Endothelial cell of umbilical vein (primary cell): Measurements from ENCODE around the gene KCNG3. TPM values are rescaled to one million over a fixed set of nuclear protein-coding genes. Genes with fewer than 3 reads are reported as not detected.
A peak's percentile ranks its signal among the peaks of the same experiment; 100 is the strongest.

Experiments
- BruUV-seq: library from RNA; stranded (reverse); fragments of 400-500 nt; replicated peaks from 2 replicates; lab custom pipeline; 2021; lab: Mats Ljungman, UMichigan
- CTCF ChIA-PET: fragments of 300-600, 350-600 bp; sonication (Branson Sonifier 250); formaldehyde crosslinking; loops from one replicate; lab custom pipeline; 2021; ENCODE audit warnings: antibody characterized with exemption, inconsistent platforms; lab: Charles Lee
- POLR2A ChIA-PET: fragments of 300-600, 350-600 bp; sonication (Branson Sonifier 250); formaldehyde crosslinking; loops from one replicate; lab custom pipeline; 2021; ENCODE audit warnings: antibody characterized with exemption, inconsistent platforms; lab: Charles Lee
- DNase-seq: peaks from one replicate; pipeline ENCODE4 v3.0.0-alpha.2; 2011; ENCODE audit warnings: low read depth, low spot score
- FAIRE-seq: peaks from 2 replicates; lab custom pipeline; 2011; peaks lifted over from hg19 to GRCh38; lab: Jason Lieb, UNC
- H2AFZ ChIP-seq: 2 replicates; pipeline ENCODE4 v1.6.0; 2012; ENCODE audit warnings: low read depth, low read length, control low read depth, inconsistent platforms
- H3K27ac ChIP-seq: 2 replicates; pipeline ENCODE4 v1.5.1; 2011; ENCODE audit warnings: low read depth, mild to moderate bottlenecking, control low read depth, low read length, moderate library complexity; ENCODE audit not compliant: insufficient read depth
- H3K27me3 ChIP-seq, 2 experiments: 2 replicates each; pipeline versions ENCODE4 v1.6.0 to v1.6.1; 2011; ENCODE audit warnings: low read length in 2 of 2, mixed read lengths in 1 of 2; ENCODE audit not compliant: control insufficient read depth in 2 of 2, insufficient read depth in 2 of 2
- H3K36me3 ChIP-seq, 2 experiments: 2 replicates in 1 of 2; 3 replicates in 1 of 2; pipeline ENCODE4 v1.5.1; 2011; ENCODE audit warnings: low read length in 2 of 2, mild to moderate bottlenecking in 1 of 2, moderate library complexity in 1 of 2; ENCODE audit not compliant: control insufficient read depth in 2 of 2, insufficient read depth in 2 of 2; ENCODE audit errors: extremely low read depth in 1 of 2
- H3K4me1 ChIP-seq: 3 replicates; pipeline ENCODE4 v1.5.1; 2011; ENCODE audit warnings: mild to moderate bottlenecking, low read length; ENCODE audit not compliant: control insufficient read depth, insufficient read depth; ENCODE audit errors: extremely low read depth
- H3K4me2 ChIP-seq: 2 replicates; pipeline ENCODE4 v1.6.1; 2011; ENCODE audit warnings: low read length, control low read depth, mixed read lengths; ENCODE audit not compliant: insufficient read depth
- H3K4me3 ChIP-seq, 3 experiments: fragments of 200-600 bp in 1 of 3; sonication (generic), shearing (Covaris generic) in 1 of 3; replicated peaks in 1 of 3; 2 replicates each; pipeline ENCODE4 v1.5.1; 2011 to 2016; ENCODE audit warnings: control low read depth in 3 of 3, low read length in 3 of 3, mild to moderate bottlenecking in 2 of 3, inconsistent platforms in 1 of 3, low read depth in 1 of 3, moderate library complexity in 1 of 3; ENCODE audit not compliant: insufficient read depth in 1 of 3
- H3K79me2 ChIP-seq: 2 replicates; pipeline ENCODE4 v1.6.0; 2012; ENCODE audit warnings: low read length, inconsistent platforms; ENCODE audit not compliant: control insufficient read depth, insufficient read depth
- H3K9ac ChIP-seq: replicated peaks from 2 replicates; pipeline ENCODE3; 2011; ENCODE audit warnings: low read length, control low read depth; ENCODE audit not compliant: insufficient read depth; ENCODE audit errors: extremely low read depth
- H3K9me1 ChIP-seq: replicated peaks from 3 replicates; pipeline ENCODE4 v1.6.0; 2011; ENCODE audit warnings: mild to moderate bottlenecking, low read length; ENCODE audit not compliant: control insufficient read depth, insufficient read depth; ENCODE audit errors: extremely low read depth
- H3K9me3 ChIP-seq: replicated peaks from 2 replicates; pipeline ENCODE4 v1.5.1; 2012; ENCODE audit warnings: low read length, inconsistent platforms; ENCODE audit not compliant: control insufficient read depth, insufficient read depth
- H4K20me1 ChIP-seq: replicated peaks from 2 replicates; pipeline ENCODE3; 2011; ENCODE audit warnings: mild to moderate bottlenecking, low read length; ENCODE audit not compliant: control insufficient read depth, insufficient read depth; ENCODE audit errors: extremely low read depth
- EZH2 ChIP-seq: IDR thresholded peaks from 2 replicates; pipeline ENCODE4 v1.6.1; 2012; ENCODE audit warnings: borderline replicate concordance, low read depth, mild to moderate bottlenecking, moderate library complexity, low read length, inconsistent platforms; ENCODE audit not compliant: severe bottlenecking
- FOS ChIP-seq: IDR thresholded peaks from 2 replicates; pipeline ENCODE4 v1.6.1; 2011; ENCODE audit warnings: mild to moderate bottlenecking, low read length, moderate library complexity, borderline replicate concordance; ENCODE audit not compliant: insufficient read depth
- GATA2 ChIP-seq: IDR thresholded peaks from 2 replicates; pipeline ENCODE4 v1.7.0; 2011; ENCODE audit warnings: low read depth, mild to moderate bottlenecking, moderate library complexity, mixed read lengths, low read length; ENCODE audit not compliant: insufficient read length, insufficient read depth
- JUN ChIP-seq: IDR thresholded peaks from 2 replicates; pipeline ENCODE4 v1.6.1; 2011; ENCODE audit warnings: borderline replicate concordance, low read depth; ENCODE audit not compliant: insufficient read length, insufficient read depth
- MAX ChIP-seq: IDR thresholded peaks from 2 replicates; pipeline ENCODE4 v1.6.1; 2011; ENCODE audit not compliant: insufficient read depth, insufficient read length
- MYC ChIP-seq: IDR thresholded peaks from one replicate; pipeline ENCODE4 v1.6.1; 2011; ENCODE audit warnings: mild to moderate bottlenecking, low read depth, low read length
- POLR2A ChIP-seq: IDR thresholded peaks from 2 replicates; pipeline ENCODE4 v1.6.1; 2012; ENCODE audit warnings: low read depth, mild to moderate bottlenecking, control low read depth, low read length
- POLR2AphosphoS5 ChIP-seq: IDR thresholded peaks from 2 replicates; pipeline ENCODE4 v1.6.1; 2012; ENCODE audit warnings: low read depth, mild to moderate bottlenecking, control low read depth, low read length, moderate library complexity; ENCODE audit not compliant: insufficient read depth
- dilution Hi-C: fragments of 300-500 bp; cut with MboI; formaldehyde crosslinking; loops from one replicate; pipeline ENCODE4 v1.15.0; 2019; ENCODE audit warnings: low sequenced_read_pairs; ENCODE audit not compliant: extremely low pct_ligation_motif_present
- intact Hi-C: fragments of 100-400 bp; cut with micrococcal nuclease; formaldehyde crosslinking; loops from one replicate; pipeline ENCODE4 v1.10.0; 2022
- polyA plus RNA-seq, 4 experiments: library from polyadenylated mRNA; depleted of rRNA in 3 of 4; stranded (reverse) in 3 of 4; unstranded in 1 of 4; fragments of >200 nt; gene quantifications; 2 replicates each; pipeline versions ENCODE4 v1.2.1 to v1.2.3, GENCODE V29; 2011 to 2012; ENCODE audit warnings: missing spikeins in 1 of 4
- total RNA-seq: library from RNA; stranded (reverse); gene quantifications from 2 replicates; pipeline ENCODE4 v1.2.3, GENCODE V29; 2021
- TF ChIP-seq, protein P1 (sequence below), 2 donors: IDR thresholded peaks; 1 replicate in 1 of 2; 2 replicates in 1 of 2; pipeline ENCODE4 v1.5.1; 2011; ENCODE audit warnings: low read length in 2 of 2, mild to moderate bottlenecking in 2 of 2, moderate library complexity in 2 of 2, control low read depth in 1 of 2, inconsistent platforms in 1 of 2, low read depth in 1 of 2; ENCODE audit not compliant: insufficient read depth in 1 of 2; ENCODE audit errors: extremely low read depth in 1 of 2

KCNG3 gene
- total and polyA plus RNA-seq, 2 donors (not counting 3 experiments of a cell fraction or from before 2014, with no cell fraction given), result 0.15 TPM; not detected in 1

DNA sequence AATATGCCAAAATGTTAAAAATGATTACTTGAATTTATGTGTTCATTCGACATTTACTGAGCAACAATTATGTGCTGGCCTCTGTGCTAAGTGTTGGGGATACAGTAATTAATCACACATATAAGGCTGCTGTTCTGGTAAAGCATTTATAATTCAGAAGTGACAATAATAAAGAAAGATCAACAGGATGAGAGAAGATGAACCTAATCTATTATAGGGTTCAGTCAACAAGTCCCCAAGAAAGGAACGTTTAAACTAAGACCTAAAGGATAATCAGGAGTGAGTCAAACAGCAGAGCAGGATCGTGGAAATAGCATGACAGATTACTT lies 72.7 kb downstream of the KCNG3 start:
- Histone ChIP-seq H3K4me3 (no peak overlapping the region), H3K9me3 (no peaks in the 10 kb centered on the region), H3K27ac (peak overlapping the region; percentile 73), H3K4me1 (peaks cover 12% of the 10 kb centered on the region), H3K9me1 (no peaks in the 10 kb centered on the region), H3K79me2 (no peaks in the 10 kb centered on the region), H2AFZ (peak overlapping the region; percentile 26), H3K36me3 (no peaks in the 10 kb centered on the region), H3K27me3 (no peaks in the 10 kb centered on the region), H3K4me2 (no peak overlapping the region), H3K9ac (peak overlapping the region; percentile 41), H4K20me1 (no peaks in the 10 kb centered on the region)
- ChIA-PET POLR2A (no interaction called here), CTCF (interaction anchor here (0.8 to 1.0 kb wide), 2 partner anchors 10 to 35 kb away, joined by 3 to 4 read pairs; no protein-coding TSS in a partner anchor)
- DNase-seq (no peak), FAIRE-seq (peak; percentile 75)
- dilution Hi-C loops (no loop called here), intact Hi-C loops (no loop called here)
- no peak for TF ChIP-seq POLR2AphosphoS5
- TF ChIP-seq GATA2, result no peak
- no peak for TF ChIP-seq EZH2
- BruUV-seq, result TSS peak; percentile 39

- DNase-seq (no peak), FAIRE-seq (no peak)
- no TSS peak for BruUV-seq
- intact Hi-C loops (no loop called here), dilution Hi-C loops (no loop called here)
- Histone ChIP-seq H3K4me1 (no peaks in the 10 kb centered on the region), H4K20me1 (no peaks in the 10 kb centered on the region), H3K9me3 (no peaks in the 10 kb centered on the region), H3K9ac (no peak overlapping the region), H3K4me3 (no peak overlapping the region), H3K9me1 (no peaks in the 10 kb centered on the region), H3K27ac (no peak overlapping the region), H3K36me3 (no peaks in the 10 kb centered on the region), H3K27me3 (no peaks in the 10 kb centered on the region), H3K4me2 (no peak overlapping the region), H3K79me2 (no peaks in the 10 kb centered on the region), H2AFZ (no peak overlapping the region)
- TF ChIP-seq POLR2AphosphoS5 (no peak), FOS (no peak), POLR2A (no peak), MYC (no peak), EZH2 (no peak), GATA2 (no peak), JUN (no peak), MAX (no peak)
- TF ChIP-seq, protein P1, sequence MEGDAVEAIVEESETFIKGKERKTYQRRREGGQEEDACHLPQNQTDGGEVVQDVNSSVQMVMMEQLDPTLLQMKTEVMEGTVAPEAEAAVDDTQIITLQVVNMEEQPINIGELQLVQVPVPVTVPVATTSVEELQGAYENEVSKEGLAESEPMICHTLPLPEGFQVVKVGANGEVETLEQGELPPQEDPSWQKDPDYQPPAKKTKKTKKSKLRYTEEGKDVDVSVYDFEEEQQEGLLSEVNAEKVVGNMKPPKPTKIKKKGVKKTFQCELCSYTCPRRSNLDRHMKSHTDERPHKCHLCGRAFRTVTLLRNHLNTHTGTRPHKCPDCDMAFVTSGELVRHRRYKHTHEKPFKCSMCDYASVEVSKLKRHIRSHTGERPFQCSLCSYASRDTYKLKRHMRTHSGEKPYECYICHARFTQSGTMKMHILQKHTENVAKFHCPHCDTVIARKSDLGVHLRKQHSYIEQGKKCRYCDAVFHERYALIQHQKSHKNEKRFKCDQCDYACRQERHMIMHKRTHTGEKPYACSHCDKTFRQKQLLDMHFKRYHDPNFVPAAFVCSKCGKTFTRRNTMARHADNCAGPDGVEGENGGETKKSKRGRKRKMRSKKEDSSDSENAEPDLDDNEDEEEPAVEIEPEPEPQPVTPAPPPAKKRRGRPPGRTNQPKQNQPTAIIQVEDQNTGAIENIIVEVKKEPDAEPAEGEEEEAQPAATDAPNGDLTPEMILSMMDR (IDR thresholded peaks at IDR 0.05; ENCODE audit: extremely low read depth in 1 of 2, insufficient read depth in 1 of 2, low read depth in 1 of 2, low read length in 2 of 2), result no peak
- ChIA-PET POLR2A (no interaction called here), CTCF (no interaction called here)
These were observed 79.1 kb downstream of the KCNG3 start for GRCh38 chr2:42414648-42415047.
